M059J (cell line): ENCODE measurements around the gene GALNT15. TPM values are rescaled to one million over a fixed set of nuclear protein-coding genes. Genes with fewer than 3 reads are reported as not detected.

Experiments
- total RNA-seq: library from RNA; depleted of rRNA; stranded (reverse); fragments of >200 nt; shearing (Covaris generic); gene quantifications from 2 replicates; pipeline ENCODE4 v1.2.3, GENCODE V29; 2014; rRNA removed

GALNT15 gene
- total RNA-seq, 1 experiment from 2014 or later: 2.1 TPM

Other genes starting within 250 kb of the GALNT15 start
- gene DPH3, start 90.3 kb downstream of the GALNT15 start, total RNA-seq: 14.3 and 18.5 TPM in 2 replicates
- gene OXNAD1, start 90.5 kb downstream of the GALNT15 start, total RNA-seq: 7.7 and 7.9 TPM in 2 replicates